ENCODE measurements around the gene PNKP.

PNKP gene

DNA sequence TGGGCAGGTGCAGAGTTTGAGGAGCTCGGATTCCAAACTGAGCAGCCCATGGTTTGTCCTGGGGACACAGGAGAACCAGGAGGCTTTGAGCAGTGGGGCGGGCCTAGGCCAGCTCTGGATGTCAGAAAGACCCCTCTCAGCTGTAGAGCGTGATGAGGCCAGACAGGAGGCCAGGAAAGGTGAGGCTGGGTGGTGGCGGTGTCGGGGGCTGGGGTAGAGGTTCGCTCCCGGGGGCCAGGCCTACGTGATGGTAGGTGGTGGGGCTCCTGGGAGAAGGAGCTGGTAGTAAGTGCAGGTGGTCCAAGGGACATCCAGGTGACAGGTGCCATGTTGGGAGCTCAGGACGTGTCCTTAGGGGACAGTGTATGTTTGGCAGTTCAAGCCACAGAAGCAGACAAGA, 30.0 kb downstream of the PNKP start:
- Histone ChIP-seq H3K9me3 (ENCODE audit: control insufficient read depth, insufficient read depth, low read length) (no peaks in the 10 kb centered on the region), H3K4me3 (ENCODE audit: low read depth, low read length) (no peak overlapping the region), H3K36me3 (ENCODE audit: control insufficient read depth, insufficient read depth, low read length) (peaks cover 74% of the 10 kb centered on the region), H3K27me3 (ENCODE audit: control insufficient read depth, insufficient read depth, low read length) (no peaks in the 10 kb centered on the region), H3K9ac (ENCODE audit: low read depth, low read length) (no peak overlapping the region), H3K4me1 (ENCODE audit: control insufficient read depth, insufficient read depth, low read length) (no peaks in the 10 kb centered on the region), H3K27ac (ENCODE audit: low read depth, low read length) (no peak overlapping the region)

DNA sequence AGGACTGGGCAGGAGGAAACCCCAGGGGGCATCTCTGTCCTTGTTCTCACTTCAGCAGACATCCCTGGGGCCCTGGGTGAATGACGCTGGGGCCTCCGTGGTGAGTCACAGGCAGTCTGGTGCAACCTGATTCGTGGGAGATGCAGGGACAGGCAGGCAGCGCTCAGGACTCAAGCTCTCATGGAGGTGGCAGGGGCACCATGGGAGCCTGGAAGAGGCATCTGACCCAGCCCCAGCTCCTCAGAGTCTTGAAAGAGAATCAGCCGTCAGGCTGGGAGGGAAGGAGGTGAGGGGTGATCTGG, 30.4 kb downstream of the PNKP start:
- no peak overlapping the region for H3K4me3 ChIP-seq (ENCODE audit: low read depth, low read length)
- H3K27me3 ChIP-seq (ENCODE audit: control insufficient read depth, insufficient read depth, low read length), result no peaks in the 10 kb centered on the region
- no peak overlapping the region for H3K9ac ChIP-seq (ENCODE audit: low read depth, low read length)
- H3K27ac ChIP-seq (ENCODE audit: low read depth, low read length), result no peak overlapping the region
- no peaks in the 10 kb centered on the region for H3K4me1 ChIP-seq (ENCODE audit: control insufficient read depth, insufficient read depth, low read length)
- H3K9me3 ChIP-seq (ENCODE audit: control insufficient read depth, insufficient read depth, low read length), result no peaks in the 10 kb centered on the region
- peaks cover 79% of the 10 kb centered on the region for H3K36me3 ChIP-seq (ENCODE audit: control insufficient read depth, insufficient read depth, low read length)

DNA sequence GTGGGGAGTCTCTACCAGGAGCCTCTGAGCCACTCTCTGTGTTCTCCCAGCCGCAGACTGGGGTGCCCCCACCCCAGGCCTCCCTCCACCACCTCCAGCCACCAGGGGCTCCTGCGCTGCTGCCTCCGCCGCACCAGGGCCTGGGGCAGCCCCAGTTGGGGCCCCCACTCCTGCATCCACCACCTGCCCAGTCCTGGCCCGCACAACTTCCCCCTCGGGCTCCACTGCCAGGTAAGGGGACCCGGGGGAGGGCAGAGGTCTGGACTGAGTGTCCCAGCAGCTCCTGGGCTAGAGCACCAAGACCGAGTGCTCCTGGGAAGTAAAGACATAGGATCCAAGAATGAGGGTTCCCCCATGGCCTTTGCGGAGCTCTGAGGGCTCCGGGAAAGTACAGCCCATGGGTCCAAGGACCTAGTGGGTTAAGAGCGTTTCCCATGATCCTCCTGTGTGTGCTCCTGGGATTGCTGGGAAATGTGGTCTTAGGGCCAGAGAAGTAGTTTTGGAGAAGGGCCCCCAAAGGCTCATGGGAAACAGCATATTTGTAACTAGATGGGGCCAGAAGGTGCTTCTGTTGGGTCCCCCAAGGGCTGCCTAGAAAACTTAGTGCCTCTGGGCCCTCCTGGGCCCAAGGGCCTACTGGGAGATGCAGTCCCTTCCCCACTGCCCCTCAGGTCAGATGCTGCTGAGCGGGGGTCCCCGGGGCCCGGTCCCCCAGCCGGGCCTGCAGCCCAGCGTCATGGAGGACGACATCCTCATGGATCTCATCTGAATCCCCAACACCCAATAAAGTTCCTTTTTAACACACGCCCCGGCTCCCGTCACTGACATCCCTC, 31.0 kb downstream of the PNKP start:
- Histone ChIP-seq H3K9me3 (ENCODE audit: control insufficient read depth, insufficient read depth, low read length) (no peaks in the 10 kb centered on the region), H3K36me3 (ENCODE audit: control insufficient read depth, insufficient read depth, low read length) (peaks cover 84% of the 10 kb centered on the region), H3K27me3 (ENCODE audit: control insufficient read depth, insufficient read depth, low read length) (no peaks in the 10 kb centered on the region), H3K4me3 (ENCODE audit: low read depth, low read length) (no peak overlapping the region), H3K9ac (ENCODE audit: low read depth, low read length) (no peak overlapping the region), H3K4me1 (ENCODE audit: control insufficient read depth, insufficient read depth, low read length) (no peaks in the 10 kb centered on the region), H3K27ac (ENCODE audit: low read depth, low read length) (no peak overlapping the region)

DNA sequence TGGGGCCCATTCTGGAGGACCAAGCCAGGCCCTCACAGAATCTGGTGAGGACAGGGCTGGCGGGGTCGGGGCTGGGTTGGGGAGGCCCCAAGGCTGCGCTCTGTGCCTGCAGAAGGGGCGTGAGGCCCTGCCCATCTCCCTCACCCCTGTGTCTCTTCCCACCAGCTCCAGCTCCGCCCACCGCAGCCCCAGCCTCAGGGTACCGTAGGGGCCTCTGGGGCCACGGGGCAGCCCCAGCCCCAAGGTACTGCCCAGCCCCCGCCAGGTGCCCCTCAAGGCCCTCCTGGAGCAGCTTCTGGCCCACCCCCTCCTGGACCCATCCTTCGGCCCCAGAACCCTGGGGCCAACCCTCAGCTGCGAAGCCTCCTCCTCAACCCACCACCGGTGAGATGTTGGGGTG, 31.8 kb downstream of the PNKP start:
- Histone ChIP-seq H3K27me3 (ENCODE audit: control insufficient read depth, insufficient read depth, low read length) (no peaks in the 10 kb centered on the region), H3K9ac (ENCODE audit: low read depth, low read length) (no peak overlapping the region), H3K4me1 (ENCODE audit: control insufficient read depth, insufficient read depth, low read length) (no peaks in the 10 kb centered on the region), H3K9me3 (ENCODE audit: control insufficient read depth, insufficient read depth, low read length) (no peaks in the 10 kb centered on the region), H3K36me3 (ENCODE audit: control insufficient read depth, insufficient read depth, low read length) (peaks cover 92% of the 10 kb centered on the region), H3K4me3 (ENCODE audit: low read depth, low read length) (no peak overlapping the region), H3K27ac (ENCODE audit: low read depth, low read length) (no peak overlapping the region)

DNA sequence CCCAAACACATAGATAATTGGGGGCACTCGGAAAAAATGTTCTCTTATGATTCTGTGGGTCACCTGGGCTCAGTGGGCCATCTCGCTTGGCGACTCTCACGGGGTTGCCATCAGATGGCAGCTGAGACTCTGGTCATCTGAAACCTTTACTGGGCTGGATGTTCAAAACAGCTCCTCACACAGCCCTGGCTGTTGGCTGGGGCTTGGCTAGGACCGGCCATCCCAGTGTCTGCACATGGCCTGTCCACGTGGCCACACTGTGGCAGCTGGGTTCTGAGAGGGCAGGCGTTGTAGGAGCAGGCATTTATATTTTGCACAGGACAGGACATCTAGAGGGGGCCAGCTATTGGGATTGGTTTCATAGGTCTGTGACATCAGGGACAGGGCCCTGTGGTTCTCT, 33.8 kb downstream of the PNKP start:
- no peak overlapping the region for H3K27ac ChIP-seq (ENCODE audit: low read depth, low read length)
- H3K27me3 ChIP-seq (ENCODE audit: control insufficient read depth, insufficient read depth, low read length), result no peaks in the 10 kb centered on the region
- no peak overlapping the region for H3K4me3 ChIP-seq (ENCODE audit: low read depth, low read length)
- no peaks in the 10 kb centered on the region for H3K4me1 ChIP-seq (ENCODE audit: control insufficient read depth, insufficient read depth, low read length)
- H3K36me3 ChIP-seq (ENCODE audit: control insufficient read depth, insufficient read depth, low read length), result peaks cover 85% of the 10 kb centered on the region
- no peaks in the 10 kb centered on the region for H3K9me3 ChIP-seq (ENCODE audit: control insufficient read depth, insufficient read depth, low read length)
- H3K9ac ChIP-seq (ENCODE audit: low read depth, low read length), result no peak overlapping the region

DNA sequence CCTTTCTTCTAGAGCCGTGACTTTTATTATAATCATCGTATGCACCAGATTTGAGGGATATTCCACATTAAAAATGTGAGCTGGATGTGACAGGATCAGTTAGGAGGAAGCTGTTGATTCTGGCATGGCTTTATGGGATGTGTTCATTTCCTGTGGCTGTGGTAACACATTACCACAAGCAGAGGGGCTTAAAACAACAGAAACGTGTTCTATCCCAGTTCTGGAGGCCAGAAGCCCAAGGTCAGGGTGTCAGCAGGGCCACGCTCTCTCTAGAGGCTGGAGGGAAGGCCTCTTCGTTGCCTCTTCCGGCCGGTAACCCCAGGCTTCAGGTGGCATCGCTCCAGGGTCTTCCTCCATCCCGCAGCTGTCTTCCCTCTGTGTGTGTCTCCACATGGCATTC, 34.8 kb downstream of the PNKP start:
- no peak overlapping the region for H3K4me3 ChIP-seq (ENCODE audit: low read depth, low read length)
- no peaks in the 10 kb centered on the region for H3K9me3 ChIP-seq (ENCODE audit: control insufficient read depth, insufficient read depth, low read length)
- peaks cover 79% of the 10 kb centered on the region for H3K36me3 ChIP-seq (ENCODE audit: control insufficient read depth, insufficient read depth, low read length)
- no peak overlapping the region for H3K9ac ChIP-seq (ENCODE audit: low read depth, low read length)
- H3K4me1 ChIP-seq (ENCODE audit: control insufficient read depth, insufficient read depth, low read length), result no peaks in the 10 kb centered on the region
- no peak overlapping the region for H3K27ac ChIP-seq (ENCODE audit: low read depth, low read length)
- H3K27me3 ChIP-seq (ENCODE audit: control insufficient read depth, insufficient read depth, low read length), result no peaks in the 10 kb centered on the region

DNA sequence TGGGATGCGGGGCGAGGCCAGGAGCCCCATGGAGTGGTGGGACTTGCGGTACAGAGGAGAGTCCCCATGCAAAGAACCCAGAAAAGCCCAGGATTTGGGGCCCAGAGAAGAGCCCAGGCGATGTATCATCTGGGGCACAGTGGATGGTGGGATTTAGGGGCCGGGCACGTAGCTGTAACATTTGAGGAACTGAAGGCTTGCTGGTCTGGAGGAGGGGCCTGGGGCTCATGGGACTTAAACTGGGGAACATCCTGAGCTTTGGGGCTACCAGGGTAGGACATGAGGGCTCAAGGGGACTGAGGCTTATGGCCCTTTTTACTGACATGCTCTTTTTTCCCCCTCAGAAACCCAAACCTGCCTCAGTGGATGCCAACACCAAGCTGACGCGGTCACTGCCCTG, 35.8 kb downstream of the PNKP start:
- no peak overlapping the region for H3K4me3 ChIP-seq (ENCODE audit: low read depth, low read length)
- H3K36me3 ChIP-seq (ENCODE audit: control insufficient read depth, insufficient read depth, low read length), result peaks cover 75% of the 10 kb centered on the region
- no peak overlapping the region for H3K9ac ChIP-seq (ENCODE audit: low read depth, low read length)
- no peak overlapping the region for H3K27ac ChIP-seq (ENCODE audit: low read depth, low read length)
- no peaks in the 10 kb centered on the region for H3K4me1 ChIP-seq (ENCODE audit: control insufficient read depth, insufficient read depth, low read length)
- H3K9me3 ChIP-seq (ENCODE audit: control insufficient read depth, insufficient read depth, low read length), result no peaks in the 10 kb centered on the region
- no peaks in the 10 kb centered on the region for H3K27me3 ChIP-seq (ENCODE audit: control insufficient read depth, insufficient read depth, low read length)

DNA sequence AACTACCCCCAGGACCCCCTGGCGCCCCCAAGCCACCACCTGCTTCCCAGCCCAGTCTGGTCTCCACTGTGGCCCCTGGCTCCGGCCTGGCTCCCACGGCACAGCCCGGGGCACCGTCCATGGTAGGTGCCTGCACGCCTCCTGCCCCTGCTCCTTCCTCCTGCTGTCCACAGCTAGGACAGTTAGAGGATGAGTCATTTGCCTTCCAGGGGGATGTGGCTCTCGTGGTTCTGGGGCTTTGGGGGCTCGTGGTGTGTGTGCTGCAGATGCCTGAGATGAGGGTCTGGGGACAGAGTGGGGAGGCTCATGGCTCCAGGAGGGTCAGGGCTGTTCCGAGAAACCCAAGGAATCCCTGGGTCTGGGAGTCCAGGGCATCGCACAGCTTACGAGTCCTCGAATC, 36.6 kb downstream of the PNKP start:
- no peak overlapping the region for H3K4me3 ChIP-seq (ENCODE audit: low read depth, low read length)
- H3K9ac ChIP-seq (ENCODE audit: low read depth, low read length), result no peak overlapping the region
- H3K4me1 ChIP-seq (ENCODE audit: control insufficient read depth, insufficient read depth, low read length), result no peaks in the 10 kb centered on the region
- H3K9me3 ChIP-seq (ENCODE audit: control insufficient read depth, insufficient read depth, low read length), result no peaks in the 10 kb centered on the region
- no peaks in the 10 kb centered on the region for H3K27me3 ChIP-seq (ENCODE audit: control insufficient read depth, insufficient read depth, low read length)
- H3K36me3 ChIP-seq (ENCODE audit: control insufficient read depth, insufficient read depth, low read length), result peaks cover 67% of the 10 kb centered on the region
- no peak overlapping the region for H3K27ac ChIP-seq (ENCODE audit: low read depth, low read length)

DNA sequence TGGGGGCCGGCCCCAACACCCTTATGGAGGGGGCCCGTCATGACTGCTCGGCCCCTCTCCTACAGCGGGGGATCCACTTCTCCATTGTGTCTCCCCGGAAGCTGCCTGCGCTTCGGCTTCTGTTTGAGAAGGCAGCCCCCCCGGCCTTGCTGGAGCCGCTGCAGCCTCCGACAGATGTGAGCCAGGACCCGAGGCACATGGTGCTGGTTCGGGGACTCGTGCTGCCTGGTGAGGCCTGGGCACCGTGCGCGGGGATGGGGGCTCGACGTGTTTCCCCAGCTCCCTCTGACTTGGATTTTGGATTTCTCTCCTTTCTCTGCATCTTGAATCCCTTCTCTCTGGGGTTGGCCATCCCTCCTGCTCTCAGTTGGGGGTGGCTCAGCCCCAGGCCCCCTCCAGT, 37.7 kb downstream of the PNKP start:
- H3K27ac ChIP-seq (ENCODE audit: low read depth, low read length), result no peak overlapping the region
- H3K4me3 ChIP-seq (ENCODE audit: low read depth, low read length), result no peak overlapping the region
- no peaks in the 10 kb centered on the region for H3K4me1 ChIP-seq (ENCODE audit: control insufficient read depth, insufficient read depth, low read length)
- no peak overlapping the region for H3K9ac ChIP-seq (ENCODE audit: low read depth, low read length)
- no peaks in the 10 kb centered on the region for H3K9me3 ChIP-seq (ENCODE audit: control insufficient read depth, insufficient read depth, low read length)
- H3K27me3 ChIP-seq (ENCODE audit: control insufficient read depth, insufficient read depth, low read length), result no peaks in the 10 kb centered on the region
- H3K36me3 ChIP-seq (ENCODE audit: control insufficient read depth, insufficient read depth, low read length), result peaks cover 63% of the 10 kb centered on the region

DNA sequence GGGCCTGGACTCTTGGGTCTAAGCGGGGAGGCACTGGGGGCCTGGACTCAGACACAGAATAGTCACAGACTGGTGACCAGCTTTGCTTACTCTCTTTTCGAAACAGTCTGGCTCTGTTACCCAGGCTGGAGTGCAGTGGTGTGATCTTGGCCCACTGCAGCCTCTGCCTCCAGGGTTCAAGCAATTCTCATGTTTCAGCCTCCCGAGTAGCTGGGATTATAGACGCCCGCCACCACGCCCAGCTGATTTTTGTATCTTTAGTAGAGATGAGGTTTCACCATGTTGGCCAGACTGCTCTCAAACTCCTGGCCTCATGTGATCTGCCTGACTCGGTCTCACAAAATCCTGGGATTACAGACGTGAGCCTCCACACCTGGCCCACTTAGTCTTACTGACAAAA, 38.2 kb downstream of the PNKP start:
- H3K4me1 ChIP-seq (ENCODE audit: control insufficient read depth, insufficient read depth, low read length), result no peaks in the 10 kb centered on the region
- H3K27ac ChIP-seq (ENCODE audit: low read depth, low read length), result no peak overlapping the region
- peaks cover 60% of the 10 kb centered on the region for H3K36me3 ChIP-seq (ENCODE audit: control insufficient read depth, insufficient read depth, low read length)
- H3K9ac ChIP-seq (ENCODE audit: low read depth, low read length), result no peak overlapping the region
- no peaks in the 10 kb centered on the region for H3K27me3 ChIP-seq (ENCODE audit: control insufficient read depth, insufficient read depth, low read length)
- H3K9me3 ChIP-seq (ENCODE audit: control insufficient read depth, insufficient read depth, low read length), result no peaks in the 10 kb centered on the region
- no peak overlapping the region for H3K4me3 ChIP-seq (ENCODE audit: low read depth, low read length)

DNA sequence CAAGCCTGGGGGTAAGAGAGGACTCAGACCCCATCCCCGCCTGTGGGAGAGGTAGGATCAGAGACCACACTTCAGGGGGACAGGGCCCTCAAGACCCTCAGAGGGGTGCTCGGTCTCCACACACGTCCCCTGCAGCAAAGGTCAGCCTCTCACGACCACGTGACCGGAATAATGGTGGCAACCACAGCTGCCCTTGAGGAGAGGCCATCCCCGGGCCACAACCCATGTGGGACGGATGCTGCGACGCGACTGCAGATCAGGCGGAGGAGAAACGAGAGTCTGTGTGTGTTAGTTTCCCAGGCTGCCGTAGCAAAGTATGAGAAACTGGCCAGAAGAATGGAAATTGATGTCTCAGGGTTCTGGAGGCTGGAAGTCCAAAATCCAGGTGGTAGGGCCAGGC, 40.3 kb downstream of the PNKP start:
- Histone ChIP-seq H3K9ac (ENCODE audit: low read depth, low read length) (no peak overlapping the region), H3K9me3 (ENCODE audit: control insufficient read depth, insufficient read depth, low read length) (no peaks in the 10 kb centered on the region), H3K4me3 (ENCODE audit: low read depth, low read length) (no peak overlapping the region), H3K36me3 (ENCODE audit: control insufficient read depth, insufficient read depth, low read length) (peaks cover 50% of the 10 kb centered on the region), H3K4me1 (ENCODE audit: control insufficient read depth, insufficient read depth, low read length) (no peaks in the 10 kb centered on the region), H3K27ac (ENCODE audit: low read depth, low read length) (no peak overlapping the region), H3K27me3 (ENCODE audit: control insufficient read depth, insufficient read depth, low read length) (no peaks in the 10 kb centered on the region)
